Glutamatergic neuron (in vitro differentiated cells): ENCODE measurements around the gene HMGCS2. TPM values are rescaled to one million over a fixed set of nuclear protein-coding genes. Genes with fewer than 3 reads are reported as not detected.
A peak's percentile ranks its signal among the peaks of the same experiment; 100 is the strongest.

ENCODE experiments used
- DNase-seq: peaks from one replicate; pipeline ENCODE4 v3.0.0; 2022
- H3K27ac Mint-ChIP-seq: one replicate; pipeline ENCODE4 v1.8.0; 2020; ENCODE audit warnings: mild to moderate bottlenecking, mixed read lengths, inconsistent platforms; ENCODE audit not compliant: unreplicated experiment
- H3K27me3 Mint-ChIP-seq: one replicate; pipeline ENCODE4 v1.8.0; 2020; ENCODE audit warnings: mild to moderate bottlenecking, moderate library complexity, mixed read lengths, inconsistent platforms; ENCODE audit not compliant: unreplicated experiment
- H3K36me3 Mint-ChIP-seq: one replicate; pipeline ENCODE4 v1.8.0; 2020; ENCODE audit warnings: mild to moderate bottlenecking, mixed read lengths, inconsistent platforms; ENCODE audit not compliant: unreplicated experiment
- H3K4me1 Mint-ChIP-seq: one replicate; pipeline ENCODE4 v1.8.0; 2020; ENCODE audit warnings: mild to moderate bottlenecking, low read depth, mixed read lengths, inconsistent platforms; ENCODE audit not compliant: unreplicated experiment
- H3K4me3 Mint-ChIP-seq: one replicate; pipeline ENCODE4 v1.8.0; 2020; ENCODE audit warnings: mild to moderate bottlenecking, mixed read lengths, inconsistent platforms; ENCODE audit not compliant: unreplicated experiment
- H3K9me3 Mint-ChIP-seq: one replicate; pipeline ENCODE4 v1.8.0; 2020; ENCODE audit warnings: mild to moderate bottlenecking, moderate library complexity, mixed read lengths, inconsistent platforms; ENCODE audit not compliant: unreplicated experiment
- CTCF ChIP-seq: fragments of 200-600 bp; sonication (generic); IDR thresholded peaks from one replicate; pipeline ENCODE4 v1.5.0; 2021; ENCODE audit not compliant: partially characterized antibody, unreplicated experiment
- total RNA-seq: library from RNA; stranded (reverse); fragmentation: NEBNext Ultra II Directional; extraction: Animal tissue kit (Norgen Biotek cat#: 25700); gene quantifications from one replicate; pipeline ENCODE4 v1.2.1, GENCODE V29; 2021; ENCODE audit not compliant: unreplicated experiment

Gene HMGCS2
- total RNA-seq, 1 donor from 2014 or later, result not detected

- H3K9me3 Mint-ChIP-seq, result peaks cover 3% of the 10 kb centered on the region
- H3K27ac Mint-ChIP-seq, result no peak overlapping the region
- no peak overlapping the region for H3K4me3 Mint-ChIP-seq
- H3K27me3 Mint-ChIP-seq, result peaks cover 10% of the 10 kb centered on the region
- no peak for TF ChIP-seq CTCF
- peaks cover 3% of the 10 kb centered on the region for H3K36me3 Mint-ChIP-seq
- peaks cover 11% of the 10 kb centered on the region for H3K4me1 Mint-ChIP-seq
- DNase-seq, result no peak
These were observed 37.8 kb upstream of the HMGCS2 start for GRCh38 chr1:119806489-119806888.

GRCh38 chr1:119805746-119806145 is 37.0 kb upstream of the HMGCS2 start:
- TF ChIP-seq CTCF, result no peak
- Mint-ChIP-seq H3K9me3 (peaks cover 3% of the 10 kb centered on the region), H3K4me1 (peaks cover 11% of the 10 kb centered on the region), H3K36me3 (peaks cover 3% of the 10 kb centered on the region), H3K4me3 (peak overlapping the region; percentile 27), H3K27ac (no peak overlapping the region), H3K27me3 (peaks cover 10% of the 10 kb centered on the region)
- no peak for DNase-seq

- Mint-ChIP-seq H3K9me3 (peaks cover 3% of the 10 kb centered on the region), H3K27me3 (peaks cover 12% of the 10 kb centered on the region), H3K4me1 (peaks cover 11% of the 10 kb centered on the region), H3K36me3 (peaks cover 3% of the 10 kb centered on the region), H3K4me3 (peak overlapping the region; percentile 27), H3K27ac (peak overlapping the region; percentile 1)
- no peak for TF ChIP-seq CTCF
- no peak for DNase-seq
These were observed 36.5 kb upstream of the HMGCS2 start for GRCh38 chr1:119805247-119805646.

GRCh38 chr1:119799599-119800177 is 31.0 kb upstream of the HMGCS2 start:
- Mint-ChIP-seq H3K36me3 (peaks cover 3% of the 10 kb centered on the region), H3K27me3 (peaks cover 6% of the 10 kb centered on the region), H3K9me3 (no peaks in the 10 kb centered on the region), H3K27ac (no peak overlapping the region), H3K4me1 (peaks cover 2% of the 10 kb centered on the region), H3K4me3 (no peak overlapping the region)
- no peak for DNase-seq
- TF ChIP-seq CTCF, result no peak

GRCh38 chr1:119799003-119799402 is 30.3 kb upstream of the HMGCS2 start:
- H3K4me1 Mint-ChIP-seq, result no peaks in the 10 kb centered on the region
- H3K27me3 Mint-ChIP-seq, result peaks cover 6% of the 10 kb centered on the region
- no peaks in the 10 kb centered on the region for H3K9me3 Mint-ChIP-seq
- no peak for DNase-seq
- TF ChIP-seq CTCF, result no peak
- no peak overlapping the region for H3K4me3 Mint-ChIP-seq
- H3K27ac Mint-ChIP-seq, result no peak overlapping the region
- peaks cover 3% of the 10 kb centered on the region for H3K36me3 Mint-ChIP-seq
